Adipose tissue (tissue), 3 donors: ENCODE measurements around the gene DUSP8. TPM values are rescaled to one million over a fixed set of nuclear protein-coding genes. Genes with fewer than 3 reads are reported as not detected.

Source experiments
- H3K27ac ChIP-seq: one replicate; pipeline ENCODE4 v1.5.1; 2013; ENCODE audit warnings: low read depth, low read length
- WGBS, 3 donors: extraction: QIAGEN DNeasy Blood & Tissue Kit; methylation state at CpG; one replicate each; pipeline ENCODE4 v1.1.7; 2013; 5-methylcytosine and 5-hydroxymethylcytosine counted together
- polyA plus RNA-seq, 3 donors: library from polyadenylated mRNA; stranded (reverse); fragments of 200-250 nt; gene quantifications; one replicate each; pipeline ENCODE4 v1.2.3, GENCODE V29; 2013
- donor health status: healthy with polysubstance abuse.
- donor health status: Bipolar disorder and iron deficiency.
- donor health status: healthy.

Gene DUSP8
- polyA plus RNA-seq, 3 donors = 4.2 to 7.5 (median 4.3) TPM

DNA sequence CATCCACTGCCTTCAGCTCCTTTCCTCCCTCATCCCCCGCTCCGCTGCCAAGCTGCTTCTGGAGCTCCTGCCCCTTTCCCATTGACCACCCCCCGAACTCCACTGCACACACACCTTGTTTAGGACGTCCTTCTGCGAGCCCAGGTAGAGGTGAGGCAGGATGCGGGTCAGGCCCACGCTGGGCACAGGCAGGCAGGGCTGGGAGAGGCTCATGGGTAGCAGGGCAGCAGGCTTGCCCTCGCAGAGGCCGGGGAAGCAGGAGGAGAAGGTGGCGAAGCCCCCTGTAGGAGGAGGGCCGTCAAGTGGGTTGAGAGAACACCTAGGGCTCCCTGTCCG, 13.3 kb downstream of the DUSP8 start:
- H3K27ac ChIP-seq = no peak overlapping the region
- WGBS, 3 donors = 68 to 86% (median 74%) methylated on average over 10 to 12 of the region's 12 CpGs

DNA sequence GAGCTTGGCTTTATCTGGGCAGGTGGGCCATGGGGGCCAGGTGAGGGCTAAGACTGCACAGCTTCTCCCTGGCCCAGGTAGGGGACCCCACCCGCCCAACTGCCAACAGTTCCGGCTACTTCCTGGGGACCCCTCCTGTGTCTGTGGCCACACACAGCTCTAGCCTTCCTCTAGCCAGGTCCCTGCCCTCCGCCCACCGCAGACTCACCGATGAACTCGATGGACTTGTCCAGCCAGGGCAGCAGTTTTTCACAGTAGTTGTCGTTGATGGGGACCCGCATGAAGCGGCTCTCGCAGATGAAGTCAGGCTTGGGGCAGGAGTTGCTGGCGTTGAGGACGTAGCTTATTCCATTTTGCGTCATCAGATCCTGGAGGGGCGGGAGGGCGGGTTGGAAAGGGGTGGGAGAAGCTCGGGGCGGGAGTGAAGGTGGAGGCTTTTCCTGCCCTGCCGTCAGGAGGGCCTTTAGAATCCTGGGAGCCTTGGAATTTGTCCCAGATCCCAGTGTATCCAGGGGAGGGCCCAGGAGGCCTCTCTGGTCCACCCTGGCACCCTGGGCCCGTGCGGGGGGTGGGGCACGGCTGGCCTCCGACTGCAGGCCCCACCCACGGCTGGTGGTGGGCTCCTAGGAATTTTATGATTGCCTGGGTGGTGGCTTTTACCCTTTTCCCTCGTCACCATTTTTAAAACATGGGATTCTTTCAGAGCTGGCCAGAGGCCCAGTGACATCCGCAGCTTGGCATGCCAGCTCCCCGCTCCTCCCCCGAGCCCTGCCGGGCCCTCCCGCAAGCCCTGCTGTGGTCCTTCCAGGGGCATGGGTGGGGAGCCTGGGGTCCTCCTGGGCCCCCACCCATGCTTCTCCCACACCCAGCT, 13.9 kb downstream of the DUSP8 start:
- 40 to 53% (median 50%) methylated on average over 29 of the region's 29 CpGs for WGBS, 3 donors

DNA sequence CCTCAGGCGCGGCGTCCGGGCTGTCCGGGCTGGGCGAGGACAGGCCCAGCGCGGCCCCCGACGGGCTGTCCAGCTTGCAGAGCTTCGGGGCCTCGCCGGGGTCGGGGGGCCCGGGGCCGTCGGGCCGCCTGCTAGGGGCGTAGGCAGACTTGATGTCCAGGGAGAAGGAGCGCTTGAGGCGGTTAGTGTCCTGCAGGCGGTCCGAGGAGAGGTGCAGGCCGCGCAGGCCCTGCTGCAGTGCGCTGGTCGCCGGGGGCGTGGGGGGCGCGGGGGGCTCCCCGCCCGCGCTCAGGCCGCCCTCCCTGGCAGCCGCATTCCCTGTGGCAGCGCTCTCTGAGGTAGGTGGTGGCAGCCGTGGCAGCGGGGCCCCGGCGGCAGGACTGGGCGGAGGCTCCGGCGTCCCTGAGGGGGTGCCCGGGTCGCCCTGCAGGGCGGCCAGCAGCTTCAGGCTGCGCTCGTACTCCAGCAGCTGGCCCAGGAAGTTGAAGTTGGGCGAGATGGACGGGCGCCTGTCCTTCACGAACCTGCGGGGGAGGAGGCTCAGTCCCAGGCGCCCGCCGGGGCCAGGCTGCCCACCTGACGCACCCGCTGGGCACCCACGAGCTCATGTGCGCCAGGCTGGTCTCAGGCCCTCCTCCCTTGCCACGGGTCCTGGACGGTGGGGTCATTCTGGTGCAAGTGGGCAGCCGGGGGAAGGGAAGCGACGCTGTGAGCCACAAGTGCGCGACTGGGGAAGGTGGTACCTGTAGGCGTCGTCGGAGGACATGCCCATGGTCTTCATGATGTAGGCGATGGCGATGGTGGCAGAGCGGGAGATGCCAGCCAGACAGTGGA, 14.8 kb downstream of the DUSP8 start:
- H3K27ac ChIP-seq = no peak overlapping the region
- WGBS, 3 donors = 85 to 88% (median 86%) methylated on average over 52 to 74 of the region's 74 CpGs

More for the DNA sequence above, 13.9 kb downstream of the DUSP8 start:
- no peak overlapping the region for H3K27ac ChIP-seq

DNA sequence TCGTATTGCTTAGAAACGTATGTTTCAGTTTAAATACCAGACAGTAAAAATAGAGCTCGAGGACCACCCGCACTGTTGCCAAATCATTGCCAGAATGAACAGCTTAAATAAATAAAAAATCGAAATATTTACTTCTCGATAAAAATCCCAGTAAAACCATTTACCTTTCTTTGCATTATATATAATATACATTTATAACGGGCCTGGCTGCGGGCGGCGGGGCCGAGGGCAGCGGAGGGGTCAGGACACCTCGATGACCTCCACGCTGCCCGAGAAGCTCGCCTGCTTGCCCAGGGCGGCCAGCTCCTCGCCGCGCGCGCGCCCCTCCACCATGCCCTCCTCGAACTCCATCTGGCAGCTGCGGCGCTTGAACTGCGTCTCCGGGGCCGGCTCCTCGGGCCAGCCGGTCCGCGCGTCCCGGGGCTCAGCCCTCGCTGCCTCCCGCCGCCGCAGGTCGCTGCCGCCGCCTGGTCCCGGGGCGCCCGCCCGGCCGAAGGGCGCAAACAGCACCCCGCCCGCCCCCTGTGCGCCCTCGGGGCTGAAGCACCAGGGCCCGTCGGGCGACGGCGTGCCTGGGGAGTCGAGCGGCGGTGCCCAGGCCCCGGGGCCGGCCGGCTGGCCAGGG, 15.7 kb downstream of the DUSP8 start:
- WGBS, 3 donors = 66 to 69% (median 69%) methylated on average over 56 to 63 of the region's 63 CpGs
- H3K27ac ChIP-seq = no peak overlapping the region

DNA sequence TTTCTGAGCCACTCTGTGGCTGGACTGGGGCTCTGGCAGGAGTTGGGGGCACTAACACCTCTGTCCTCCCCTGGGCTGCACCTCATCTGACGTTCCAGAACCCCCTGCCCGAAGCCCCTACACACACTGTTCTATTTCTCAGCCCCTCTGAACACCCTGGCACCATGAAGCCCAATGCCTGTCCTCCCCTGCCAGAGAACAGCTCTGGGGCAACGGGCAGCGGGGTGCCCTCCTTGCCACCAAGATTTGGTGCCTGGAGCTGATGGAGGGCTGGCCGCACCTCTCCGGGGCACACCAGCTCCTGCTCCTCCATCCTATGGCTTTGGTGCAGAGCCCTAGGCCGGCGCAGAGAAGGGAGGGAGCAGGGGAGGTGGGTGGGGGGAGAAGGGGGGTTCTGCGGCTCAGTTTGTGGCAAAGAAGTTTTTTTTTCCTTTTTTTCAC, 16.3 kb downstream of the DUSP8 start:
- 81 to 91% (median 85%) methylated on average over 9 of the region's 9 CpGs for WGBS, 3 donors

DNA sequence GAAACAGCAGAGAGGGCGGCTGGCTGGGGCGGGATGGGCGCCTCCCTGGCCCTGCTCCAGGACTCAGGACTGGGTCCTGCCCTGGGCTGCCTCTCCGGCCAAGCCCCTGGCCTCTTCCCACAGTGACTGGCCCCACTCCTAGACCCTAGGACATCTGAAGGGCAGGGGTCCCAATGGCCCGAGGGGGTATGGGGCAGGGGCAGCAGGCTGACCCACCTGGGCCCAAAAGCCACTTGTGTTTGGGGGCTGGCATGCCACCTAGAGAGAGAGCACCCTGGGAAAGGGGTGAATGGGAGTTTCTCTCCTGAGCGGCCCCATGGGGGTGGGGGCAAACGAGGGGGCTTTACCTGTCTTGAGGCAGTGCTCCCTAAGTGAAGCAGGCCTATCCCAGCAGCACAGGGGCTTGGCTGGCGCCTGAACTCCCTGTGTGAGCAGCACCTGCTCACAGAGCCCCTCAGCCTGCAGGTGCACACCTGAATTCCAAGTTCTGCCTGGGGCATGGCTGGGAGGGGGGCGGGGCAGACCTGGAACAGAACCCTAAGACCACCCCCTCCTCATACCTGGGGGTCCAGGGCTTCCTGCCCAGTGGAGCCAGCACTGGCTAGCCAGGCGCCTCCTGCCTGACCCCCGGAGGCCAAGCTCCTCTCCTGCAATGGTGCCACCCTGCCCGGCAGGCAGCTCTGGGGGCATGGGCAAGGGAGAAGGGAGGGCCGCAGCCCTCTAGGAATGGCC, 16.9 kb downstream of the DUSP8 start:
- H3K27ac ChIP-seq = no peak overlapping the region
- 71 to 80% (median 79%) methylated on average over 10 to 13 of the region's 13 CpGs for WGBS, 3 donors

More for the DNA sequence above, 16.3 kb downstream of the DUSP8 start:
- no peak overlapping the region for H3K27ac ChIP-seq

DNA sequence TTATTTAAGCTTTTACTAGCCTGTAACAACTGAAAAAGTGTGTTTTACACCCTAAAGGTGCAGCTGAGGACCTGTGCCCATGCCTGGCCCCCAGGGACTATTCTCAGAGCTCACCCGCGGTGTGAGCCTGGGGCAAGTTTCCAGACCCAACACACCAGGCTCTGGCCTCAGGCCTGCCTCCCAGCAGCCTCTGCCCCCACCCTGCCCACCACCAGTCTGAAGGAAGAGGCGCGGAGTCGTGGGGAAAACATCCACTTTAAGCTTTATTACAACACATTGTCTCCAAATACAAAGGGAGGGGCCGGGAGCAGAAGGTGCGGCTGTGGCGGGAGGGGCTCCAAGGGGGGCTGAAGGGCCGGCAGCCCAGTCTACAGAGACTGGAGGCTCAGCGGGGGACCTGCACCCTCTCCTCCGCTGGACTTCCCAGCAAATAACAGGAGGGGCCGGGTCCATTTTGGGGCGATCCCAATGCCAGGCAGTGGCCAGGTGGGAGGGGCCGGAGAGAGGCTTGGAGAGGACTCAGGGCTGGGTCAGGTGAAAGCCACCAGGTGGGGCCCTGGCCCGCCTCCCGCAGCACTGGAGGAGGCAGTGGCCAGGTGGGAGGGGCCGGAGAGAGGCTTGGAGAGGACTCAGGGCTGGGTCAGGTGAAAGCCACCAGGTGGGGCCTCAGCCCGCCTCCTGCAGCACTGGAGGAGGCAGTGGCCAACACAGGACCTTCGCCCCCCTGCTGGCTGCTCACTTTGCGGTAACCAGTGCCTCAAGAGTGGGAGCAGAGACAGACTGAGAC, 18.1 kb downstream of the DUSP8 start:
- 44 to 66% (median 65%) methylated on average over 20 of the region's 20 CpGs for WGBS, 3 donors
- H3K27ac ChIP-seq = no peak overlapping the region

DNA sequence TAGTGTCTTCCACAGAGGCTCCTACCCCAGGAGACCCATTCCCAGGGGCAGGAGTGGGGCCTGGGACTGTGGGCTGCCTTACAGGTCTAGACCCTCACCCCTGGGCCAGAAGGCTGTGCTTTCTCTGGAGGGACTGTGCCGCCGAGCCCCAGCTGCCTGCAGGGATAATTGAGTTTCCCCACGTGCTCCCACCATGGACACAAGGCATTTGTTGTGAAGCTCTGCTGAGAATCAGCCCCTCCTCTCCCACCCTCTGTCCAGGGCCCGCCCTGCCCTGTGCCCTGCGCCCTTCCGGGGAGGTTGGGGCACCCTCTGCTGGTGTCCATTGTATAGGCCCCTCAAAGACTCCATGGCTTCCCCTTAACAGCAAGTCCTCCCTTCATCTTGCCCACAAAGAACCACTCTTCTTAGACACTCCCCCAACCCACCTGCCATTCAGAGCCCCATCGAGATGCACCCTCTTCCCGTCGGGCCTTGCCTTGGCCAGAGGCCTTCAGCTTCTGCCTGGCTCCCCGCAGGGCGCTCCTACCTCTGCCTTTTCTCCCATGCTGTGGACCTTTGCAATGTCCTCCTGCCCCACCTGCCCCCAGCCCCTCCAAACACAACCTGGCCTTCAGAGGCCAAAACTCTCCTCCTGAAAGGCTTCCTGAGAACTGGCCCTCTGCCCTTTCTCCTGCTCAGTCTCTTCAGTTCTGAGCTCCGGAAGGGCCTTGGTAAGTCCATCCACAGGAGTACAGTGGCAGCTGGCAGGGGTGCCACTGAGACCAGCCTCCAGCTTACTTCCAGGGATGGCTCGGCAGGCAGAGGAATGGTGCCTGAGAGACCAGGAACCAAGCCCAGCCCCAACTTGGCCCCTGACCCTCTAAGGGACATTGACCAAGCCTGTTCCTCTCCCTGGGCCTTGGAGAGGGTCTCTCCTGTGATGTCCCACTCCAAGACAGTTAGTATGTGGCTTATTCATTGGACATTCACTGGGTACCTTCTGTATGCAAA, 22.4 kb downstream of the DUSP8 start:
- no peak overlapping the region for H3K27ac ChIP-seq
- WGBS, 3 donors = 74 to 85% (median 80%) methylated on average over 13 of the region's 13 CpGs

DNA sequence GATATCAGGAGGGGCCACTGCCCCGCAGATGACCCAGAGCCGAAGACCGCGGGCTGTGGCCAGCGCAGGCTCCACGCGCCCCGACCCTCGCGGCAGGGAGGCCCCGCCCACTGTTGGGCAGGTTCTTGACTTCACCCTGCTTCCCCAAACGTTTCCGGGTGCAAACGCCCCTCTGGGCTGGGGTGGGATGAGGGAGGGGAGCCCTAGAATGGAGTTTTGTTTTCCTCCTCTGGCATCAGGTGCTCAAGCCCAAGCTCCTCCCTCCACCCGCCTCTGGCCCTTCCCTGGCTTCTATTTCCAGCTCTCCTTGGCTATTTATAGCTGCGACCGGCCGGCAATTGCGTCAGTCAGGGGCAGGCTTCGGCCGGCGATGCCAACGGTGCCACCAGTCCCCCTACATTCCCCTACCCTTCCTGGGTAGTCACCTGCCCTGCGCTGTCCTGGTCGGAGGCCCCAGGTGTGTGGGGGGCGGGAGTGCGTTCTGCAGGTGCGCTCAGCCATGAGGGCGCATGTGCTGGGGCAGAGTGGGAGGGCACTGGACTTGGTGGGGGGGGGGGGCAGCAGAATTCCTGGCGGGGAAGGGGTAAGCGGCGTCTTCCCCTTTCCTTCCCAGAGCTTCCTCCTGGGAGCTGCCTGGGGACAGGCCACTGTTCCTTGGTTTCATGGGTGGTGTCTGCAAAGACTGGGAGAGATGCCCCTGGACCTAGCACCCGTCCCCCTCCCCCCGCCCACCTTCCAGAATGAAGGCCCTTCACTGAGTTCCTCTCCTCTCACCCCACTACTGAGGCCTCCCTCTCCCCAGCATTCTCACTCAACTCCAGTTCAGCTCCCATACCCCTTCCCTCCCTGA, 23.6 kb downstream of the DUSP8 start:
- no peak overlapping the region for H3K27ac ChIP-seq
- WGBS, 3 donors = 10 to 15% (median 11%) methylated on average over 33 to 34 of the region's 34 CpGs

DNA sequence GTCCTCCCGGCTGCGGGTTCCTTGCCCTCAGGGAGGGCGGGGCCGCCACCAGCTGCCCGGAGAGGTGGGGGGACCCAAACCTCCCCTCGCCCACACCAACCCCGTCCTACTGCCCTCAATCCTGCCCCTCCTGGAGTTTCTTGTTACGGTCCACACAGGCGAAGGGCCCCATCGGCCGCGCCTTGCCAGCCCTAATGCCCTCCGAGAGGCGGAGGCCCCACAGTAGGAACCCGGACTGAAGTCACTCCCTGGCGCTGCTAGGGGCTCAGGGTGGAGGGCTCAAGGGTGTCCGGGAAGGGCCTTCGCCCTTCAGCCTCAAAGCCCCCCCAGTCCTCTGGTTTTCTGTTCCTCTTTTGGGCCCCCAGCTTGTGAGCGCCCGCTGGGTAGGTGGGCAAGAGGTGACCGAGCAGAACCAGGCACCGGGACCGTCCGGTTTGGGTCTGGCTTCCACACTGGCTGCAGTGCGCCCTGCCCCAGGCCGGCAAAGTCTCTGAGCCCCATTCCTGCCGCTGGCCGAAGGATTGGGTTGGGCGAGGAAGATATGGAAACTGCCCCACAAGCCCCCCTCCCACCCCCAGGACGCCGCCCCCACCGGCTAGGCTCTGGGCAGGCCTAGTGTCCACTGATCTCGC, 24.5 kb downstream of the DUSP8 start:
- WGBS, 3 donors = 9 to 40% (median 10%) methylated on average over 33 of the region's 33 CpGs
- H3K27ac ChIP-seq = no peak overlapping the region

DNA sequence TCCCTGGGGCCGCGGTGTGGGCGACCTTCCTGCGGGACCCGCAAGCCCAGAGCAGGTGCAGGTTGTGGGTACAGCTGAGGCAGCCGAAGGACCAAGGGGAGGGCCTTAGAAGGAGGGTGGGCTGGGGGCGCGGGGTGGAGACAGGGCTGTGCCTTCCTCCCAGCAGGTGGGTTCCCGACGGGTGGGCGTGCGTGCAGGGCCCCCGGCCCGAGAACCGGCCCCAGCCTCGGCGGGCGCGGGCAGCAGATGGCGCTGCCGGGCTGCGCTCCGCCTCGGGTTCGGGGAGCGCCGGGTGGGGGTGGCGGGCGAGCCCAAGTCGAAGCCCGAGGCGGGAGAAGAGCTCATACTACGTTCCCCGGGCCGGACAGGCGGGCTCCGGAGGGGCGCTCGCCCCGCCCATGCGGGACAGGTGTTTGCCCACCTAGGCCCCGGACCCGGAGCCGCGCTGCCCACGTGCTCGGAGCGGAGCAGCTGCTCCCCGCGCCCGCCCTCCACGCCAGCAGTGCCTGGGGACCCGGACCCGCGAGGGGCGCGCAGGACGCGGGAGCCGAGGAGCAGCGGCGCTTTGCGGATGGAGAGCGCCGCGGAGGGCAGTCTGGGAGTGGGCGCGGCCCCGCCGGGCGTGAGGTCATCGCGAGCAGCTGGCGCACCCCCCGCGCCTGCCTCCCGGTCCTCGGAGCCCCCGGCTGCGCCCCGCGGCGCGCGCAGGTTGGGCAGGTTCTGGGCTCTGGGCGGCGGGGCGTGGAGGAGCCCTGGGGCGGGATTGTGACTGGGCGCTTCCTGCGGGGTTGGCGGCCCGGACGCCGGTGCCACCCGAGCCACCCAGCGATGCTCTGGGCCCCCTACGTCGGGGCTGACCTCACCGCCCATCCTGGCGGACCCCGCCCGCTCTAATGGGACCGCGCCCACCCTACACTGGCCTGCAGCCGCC, 25.3 kb downstream of the DUSP8 start:
- no peak overlapping the region for H3K27ac ChIP-seq
- 1 to 4% (median 1%) methylated on average over 71 to 106 of the region's 106 CpGs for WGBS, 3 donors

DNA sequence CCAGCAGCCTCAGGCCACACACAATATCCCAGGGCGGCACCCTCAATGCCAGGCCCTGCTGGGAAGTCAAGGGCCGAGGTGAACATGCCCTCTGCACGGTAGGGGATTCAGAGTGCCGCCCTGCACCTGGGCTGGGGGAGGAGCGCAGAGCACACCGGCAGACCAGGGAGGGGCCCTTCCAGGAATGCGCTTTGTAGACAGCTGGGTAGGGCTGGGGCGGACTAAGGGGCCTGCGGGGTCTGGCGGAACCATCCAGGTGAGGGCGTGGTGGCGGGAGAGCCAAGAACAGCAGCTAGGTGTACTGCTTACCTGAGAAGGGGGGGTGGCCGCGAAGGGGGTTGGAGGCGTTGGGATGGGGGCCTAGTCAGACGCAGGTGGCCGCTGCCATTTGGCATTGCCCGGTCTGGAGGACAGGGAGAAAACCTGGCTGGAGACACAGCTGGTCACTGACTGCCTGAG, 26.0 kb downstream of the DUSP8 start:
- no peak overlapping the region for H3K27ac ChIP-seq
- WGBS, 3 donors = 14 to 20% (median 16%) methylated on average over 18 of the region's 18 CpGs

DNA sequence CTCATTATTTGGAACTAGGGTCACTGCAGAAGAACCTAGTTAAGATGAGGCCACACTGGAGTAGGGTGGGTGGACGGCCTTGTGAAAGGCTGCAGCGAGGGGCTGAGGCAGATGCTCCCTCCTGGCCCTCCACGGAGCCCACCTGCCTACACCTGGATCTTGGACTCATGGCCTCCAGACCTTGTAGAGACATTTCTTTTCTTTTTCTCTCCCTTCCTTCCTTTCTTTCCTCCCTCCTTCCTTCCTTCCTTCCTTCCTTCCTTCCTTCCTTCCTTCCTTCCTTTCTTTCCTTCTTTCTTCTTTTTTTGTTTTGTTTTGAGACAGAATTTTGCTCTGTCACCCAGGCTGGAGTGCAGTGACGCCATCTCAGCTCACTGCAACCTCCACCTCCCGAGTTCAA, 26.6 kb downstream of the DUSP8 start:
- H3K27ac ChIP-seq = no peak overlapping the region
- 64 to 73% (median 73%) methylated on average over 5 of the region's 5 CpGs for WGBS, 3 donors

DNA sequence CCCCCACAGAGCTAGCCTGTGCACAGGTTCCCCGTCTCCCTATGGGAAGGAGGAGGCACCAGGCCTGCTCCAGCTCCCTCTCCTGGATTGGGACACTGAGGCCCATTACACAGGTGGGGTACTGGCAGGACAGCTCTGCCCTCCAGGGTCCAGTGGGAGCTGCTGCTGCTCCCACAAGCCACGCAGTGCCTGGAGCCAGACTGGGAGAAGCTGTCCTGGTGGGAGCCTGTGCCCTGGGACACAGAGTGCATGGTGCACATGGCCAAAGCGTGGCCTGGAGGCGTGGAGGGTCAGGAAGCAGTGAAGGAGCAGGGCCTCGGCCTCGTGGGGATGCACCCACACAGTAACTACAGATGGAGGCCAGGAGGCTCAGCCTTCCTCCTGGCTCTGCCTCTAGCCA, 27.5 kb downstream of the DUSP8 start:
- WGBS, 3 donors = 80 to 87% (median 83%) methylated on average over 6 of the region's 6 CpGs

More for the DNA sequence above, 27.5 kb downstream of the DUSP8 start:
- no peak overlapping the region for H3K27ac ChIP-seq
